GM12873 (cell line): ENCODE results near the gene SLC6A9.
A peak's percentile ranks its signal among the peaks of the same experiment; 100 is the strongest.

Source experiments
- TF ChIP-seq, protein P1 (sequence below): IDR thresholded peaks from 2 replicates; pipeline ENCODE4 v1.5.1; 2012; ENCODE audit warnings: low read depth, mild to moderate bottlenecking, moderate library complexity, low read length, control low read depth; ENCODE audit not compliant: insufficient read depth; ENCODE audit errors: missing control alignments

SLC6A9 gene

DNA sequence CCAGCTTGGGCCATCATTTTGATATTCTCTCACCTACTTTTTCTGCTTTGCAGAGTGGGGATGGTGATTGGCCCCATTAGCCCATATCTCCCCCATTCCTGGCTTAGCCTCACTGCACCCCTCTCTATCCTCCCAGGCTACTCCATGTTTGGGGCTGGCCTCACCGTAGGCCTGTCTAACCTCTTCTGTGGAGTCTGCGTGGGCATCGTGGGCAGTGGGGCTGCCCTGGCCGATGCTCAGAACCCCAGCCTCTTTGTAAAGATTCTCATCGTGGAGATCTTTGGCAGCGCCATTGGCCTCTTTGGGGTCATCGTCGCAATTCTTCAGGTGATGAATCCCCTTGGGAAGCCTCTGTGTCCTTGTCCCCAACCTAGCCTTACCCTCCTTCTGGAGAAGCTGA is 54.4 kb downstream of the SLC6A9 start:
- TF ChIP-seq, protein P1, sequence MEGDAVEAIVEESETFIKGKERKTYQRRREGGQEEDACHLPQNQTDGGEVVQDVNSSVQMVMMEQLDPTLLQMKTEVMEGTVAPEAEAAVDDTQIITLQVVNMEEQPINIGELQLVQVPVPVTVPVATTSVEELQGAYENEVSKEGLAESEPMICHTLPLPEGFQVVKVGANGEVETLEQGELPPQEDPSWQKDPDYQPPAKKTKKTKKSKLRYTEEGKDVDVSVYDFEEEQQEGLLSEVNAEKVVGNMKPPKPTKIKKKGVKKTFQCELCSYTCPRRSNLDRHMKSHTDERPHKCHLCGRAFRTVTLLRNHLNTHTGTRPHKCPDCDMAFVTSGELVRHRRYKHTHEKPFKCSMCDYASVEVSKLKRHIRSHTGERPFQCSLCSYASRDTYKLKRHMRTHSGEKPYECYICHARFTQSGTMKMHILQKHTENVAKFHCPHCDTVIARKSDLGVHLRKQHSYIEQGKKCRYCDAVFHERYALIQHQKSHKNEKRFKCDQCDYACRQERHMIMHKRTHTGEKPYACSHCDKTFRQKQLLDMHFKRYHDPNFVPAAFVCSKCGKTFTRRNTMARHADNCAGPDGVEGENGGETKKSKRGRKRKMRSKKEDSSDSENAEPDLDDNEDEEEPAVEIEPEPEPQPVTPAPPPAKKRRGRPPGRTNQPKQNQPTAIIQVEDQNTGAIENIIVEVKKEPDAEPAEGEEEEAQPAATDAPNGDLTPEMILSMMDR = no peak

DNA sequence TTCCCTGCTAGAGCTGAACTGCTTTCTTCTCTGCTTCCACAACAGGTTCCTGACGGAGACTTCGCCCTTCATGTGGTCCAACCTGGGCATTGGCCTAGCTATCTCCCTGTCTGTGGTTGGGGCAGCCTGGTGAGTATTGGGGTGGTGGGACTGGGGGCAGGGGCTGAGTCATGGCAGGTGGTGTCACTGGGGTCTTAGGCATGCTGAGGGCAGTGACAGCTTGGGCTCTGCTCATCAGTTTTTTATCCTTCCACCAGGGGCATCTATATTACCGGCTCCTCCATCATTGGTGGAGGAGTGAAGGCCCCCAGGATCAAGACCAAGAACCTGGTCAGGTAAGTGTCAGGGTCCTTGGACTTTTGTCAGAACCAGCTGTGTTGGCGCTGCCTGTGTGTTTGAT is 55.2 kb downstream of the SLC6A9 start:
- TF ChIP-seq, protein P1 = no peak

DNA sequence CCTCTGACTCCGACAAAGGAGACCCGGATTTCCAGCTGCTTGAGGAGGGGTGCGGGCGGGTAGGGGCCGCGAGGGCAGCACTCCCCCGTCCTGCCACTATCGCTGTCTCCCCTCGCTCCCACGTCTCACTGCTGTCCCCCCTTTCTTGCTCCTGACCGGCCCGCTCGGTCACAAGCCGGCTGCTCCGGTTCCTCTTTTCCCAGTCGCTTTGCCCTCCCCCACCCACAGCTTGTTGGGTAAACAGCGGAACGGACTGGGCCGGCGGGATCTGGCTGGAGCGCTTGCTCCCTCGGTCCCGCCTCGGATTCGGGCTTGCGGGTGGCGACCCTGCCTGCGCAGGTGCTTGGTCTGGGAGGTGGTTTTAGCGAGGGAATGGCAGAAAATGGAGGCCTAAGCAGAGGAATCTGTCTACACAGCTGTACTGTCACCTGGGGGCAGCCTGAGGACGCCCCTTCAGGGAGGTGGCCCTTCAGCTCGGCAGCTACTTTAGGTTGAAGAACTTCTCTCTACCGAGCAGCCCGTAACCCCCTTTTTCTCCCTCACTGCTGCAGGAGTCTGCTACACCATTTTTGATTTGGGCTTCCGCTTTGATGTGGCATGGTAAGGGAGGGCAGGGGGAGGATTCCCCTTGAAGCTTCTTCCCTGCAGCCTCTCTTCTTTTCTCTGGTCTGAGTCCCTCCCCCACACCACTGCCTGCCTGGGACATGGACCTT is 55.9 kb downstream of the SLC6A9 start:
- TF ChIP-seq, protein P1 = no peak

DNA sequence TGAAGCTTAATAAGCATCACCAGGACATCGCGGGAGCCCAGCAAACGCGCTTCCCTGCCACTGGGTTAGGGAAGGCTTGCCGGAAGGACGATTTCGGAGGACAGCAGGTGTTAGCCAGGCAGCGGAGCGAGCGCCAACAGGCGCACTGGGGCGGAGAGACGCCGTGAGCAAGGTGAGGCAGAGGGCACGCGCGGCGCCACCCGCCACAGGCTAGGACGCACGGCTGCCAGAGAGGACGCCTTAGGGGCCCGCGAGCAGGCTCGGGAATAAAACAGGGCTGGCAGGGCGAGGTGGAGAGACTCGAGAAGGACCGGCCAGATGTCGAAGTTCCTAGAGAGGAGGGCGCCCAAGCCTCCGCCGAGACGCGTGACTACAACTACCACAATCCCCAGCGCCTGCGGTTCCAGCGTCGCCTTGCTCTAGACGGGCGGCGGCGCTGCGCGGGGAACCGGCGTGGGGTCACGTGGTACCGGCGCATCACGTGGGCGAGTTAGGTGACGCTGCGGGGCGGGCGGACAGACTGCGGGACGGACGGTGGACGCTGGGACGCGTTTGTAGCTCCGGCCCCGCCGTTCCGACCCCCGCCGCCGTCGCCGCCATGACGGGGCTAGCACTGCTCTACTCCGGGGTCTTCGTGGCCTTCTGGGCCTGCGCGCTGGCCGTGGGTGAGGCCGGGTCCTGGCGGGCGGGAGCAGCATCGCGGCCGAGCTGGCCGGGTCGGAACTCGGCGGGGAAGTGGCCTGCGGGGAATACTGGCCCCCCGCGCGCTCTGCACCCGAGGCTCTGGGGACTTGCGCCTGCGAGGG is 56.6 kb downstream of the SLC6A9 start, which contains the start of gene ATP6V0B:
ATP6V0B (plus strand) TSS at position 518 of the 806 bp plus-strand sequence; CDS start at position 599, 81 bp downstream.
- TF ChIP-seq, protein P1 = peak; percentile 4

DNA sequence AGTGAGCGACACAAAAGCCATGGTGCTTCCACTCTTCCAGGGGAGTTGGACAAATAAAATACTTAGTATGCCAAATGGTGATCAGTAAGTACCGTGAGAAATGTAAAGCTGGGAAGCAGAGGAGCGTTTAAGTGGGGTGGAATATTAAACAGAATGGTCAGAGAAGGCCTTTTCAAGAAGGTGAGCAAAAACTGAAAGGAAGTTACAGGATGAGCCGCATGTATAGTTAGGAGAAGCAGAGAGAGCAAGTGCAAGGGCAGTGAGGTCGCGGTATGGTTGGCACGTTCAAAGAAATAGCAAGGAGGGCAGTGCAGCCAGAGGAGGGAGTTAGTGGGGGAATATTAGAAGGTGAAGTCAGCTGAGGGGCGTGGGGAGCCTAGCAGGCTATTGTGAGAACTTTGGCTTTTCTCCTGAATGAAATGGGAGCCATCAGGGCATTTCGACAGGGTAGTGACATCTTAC is 57.2 kb downstream of the SLC6A9 start:
- TF ChIP-seq, protein P1 = no peak

DNA sequence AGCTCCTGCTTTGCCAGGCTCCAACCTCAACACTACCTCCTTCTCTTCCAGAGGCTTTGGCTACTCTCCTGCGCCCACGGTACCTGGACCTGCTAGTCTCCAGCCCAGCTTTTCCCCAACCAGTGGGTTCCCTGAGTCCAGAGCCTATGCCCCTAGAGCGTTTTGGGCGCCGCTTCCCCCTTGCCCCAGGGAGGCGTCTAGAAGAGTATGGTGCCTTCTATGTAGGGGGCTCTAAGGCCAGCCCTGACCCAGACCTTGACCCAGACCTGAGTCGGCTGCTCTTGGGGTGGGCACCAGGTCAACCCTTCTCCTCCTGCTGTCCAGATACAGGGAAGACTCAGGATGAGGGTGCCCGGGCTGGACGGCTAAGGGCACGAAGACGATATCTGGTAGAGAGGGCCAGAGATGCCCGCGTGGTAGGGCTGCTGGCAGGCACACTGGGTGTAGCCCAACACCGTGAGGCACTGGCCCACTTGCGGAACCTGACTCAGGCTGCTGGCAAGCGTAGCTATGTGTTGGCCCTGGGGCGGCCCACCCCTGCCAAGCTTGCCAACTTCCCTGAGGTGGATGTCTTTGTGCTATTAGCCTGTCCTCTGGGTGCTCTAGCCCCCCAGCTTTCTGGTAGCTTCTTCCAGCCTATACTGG is 59.8 kb downstream of the SLC6A9 start:
- TF ChIP-seq, protein P1 = no peak

DNA sequence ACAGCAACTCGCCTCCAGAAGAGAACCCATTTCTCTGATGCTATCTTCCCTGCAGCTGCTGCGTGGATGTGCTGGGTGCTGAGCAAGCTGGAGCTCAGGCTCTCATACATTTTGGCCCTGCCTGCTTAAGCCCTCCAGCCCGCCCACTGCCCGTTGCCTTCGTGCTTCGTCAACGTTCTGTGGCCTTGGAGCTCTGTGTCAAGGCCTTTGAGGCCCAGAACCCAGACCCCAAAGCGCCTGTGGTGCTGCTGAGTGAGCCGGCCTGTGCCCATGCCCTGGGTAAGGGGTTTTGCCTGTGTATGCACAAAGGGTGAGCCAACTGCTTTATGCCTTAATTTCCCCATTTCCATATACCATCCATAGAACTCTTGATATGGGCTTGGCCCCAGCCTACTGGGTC is 60.4 kb downstream of the SLC6A9 start:
- TF ChIP-seq, protein P1 = no peak
